T-helper 17 cell (primary cell): Measurements from ENCODE around the gene CCDC6. TPM values are rescaled to one million over a fixed set of nuclear protein-coding genes. Genes with fewer than 3 reads are reported as not detected.

ENCODE experiments used
- ATAC-seq: fragments of 150-1000 bp; cut with Tn5 transposase; 2 replicates; pipeline ENCODE4 v1.10.0; 2021; ENCODE audit warnings: mild to moderate bottlenecking, moderate library complexity
- DNase-seq, 3 donors: peaks; one replicate each; pipeline versions ENCODE4 v3.0.0 to v3.0.0-alpha.2; 2020 to 2021
- H3K9me3 ChIP-seq: one replicate; pipeline ENCODE4 v1.7.0; 2013; ENCODE audit warnings: low read length, mild to moderate bottlenecking; ENCODE audit not compliant: control insufficient read depth, poor library complexity, severe bottlenecking
- H3K27ac Mint-ChIP-seq: one replicate; pipeline ENCODE4 v1.8.0; 2022; ENCODE audit warnings: mild to moderate bottlenecking, moderate library complexity, mixed read lengths
- H3K27me3 Mint-ChIP-seq: one replicate; pipeline ENCODE4 v1.8.0; 2022; ENCODE audit warnings: mixed read lengths
- H3K36me3 Mint-ChIP-seq: one replicate; pipeline ENCODE4 v1.8.0; 2022; ENCODE audit warnings: low read depth, mixed read lengths
- H3K4me1 Mint-ChIP-seq: one replicate; pipeline ENCODE4 v1.8.0; 2022; ENCODE audit warnings: mild to moderate bottlenecking, mixed read lengths
- H3K4me3 Mint-ChIP-seq: one replicate; pipeline ENCODE4 v1.8.0; 2022; ENCODE audit warnings: mild to moderate bottlenecking, moderate library complexity, mixed read lengths
- total RNA-seq, 4 donors: library from RNA in 2 of 4; stranded (reverse) in 2 of 4; gene quantifications; one replicate each; pipeline ENCODE4 v1.2.3 and lab custom pipeline; 2022 to 2026

CCDC6 gene
- total RNA-seq, 2 donors from 2014 or later, result 25.3 to 27.0 TPM

DNA sequence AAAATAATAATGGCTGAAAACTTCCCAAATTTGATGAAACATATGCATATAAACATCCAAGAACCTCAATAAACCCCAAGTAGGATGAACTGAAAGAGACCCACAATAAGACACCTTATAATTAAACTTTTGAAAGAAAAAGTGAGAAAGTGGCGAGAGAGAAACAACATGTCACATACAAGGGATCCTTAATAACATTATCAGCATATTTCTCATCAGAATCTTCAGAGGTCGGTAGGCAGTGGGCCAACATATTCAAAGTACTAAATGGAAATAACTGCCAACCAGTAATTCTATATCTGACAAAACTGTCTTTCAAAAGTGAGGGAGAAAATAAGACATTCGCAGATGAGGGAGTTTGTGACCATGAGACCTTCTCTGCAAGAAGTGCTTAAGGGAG is 16.6 kb upstream of the CCDC6 start:
- peaks cover 6% of the 10 kb centered on the region for H3K9me3 ChIP-seq
- DNase-seq, result no peak
- no peak overlapping the region for H3K27ac Mint-ChIP-seq
- no peak for ATAC-seq
- H3K36me3 Mint-ChIP-seq, result peaks cover 3% of the 10 kb centered on the region
- H3K4me1 Mint-ChIP-seq, result no peaks in the 10 kb centered on the region
- H3K4me3 Mint-ChIP-seq, result no peak overlapping the region
- peaks cover 17% of the 10 kb centered on the region for H3K27me3 Mint-ChIP-seq

DNA sequence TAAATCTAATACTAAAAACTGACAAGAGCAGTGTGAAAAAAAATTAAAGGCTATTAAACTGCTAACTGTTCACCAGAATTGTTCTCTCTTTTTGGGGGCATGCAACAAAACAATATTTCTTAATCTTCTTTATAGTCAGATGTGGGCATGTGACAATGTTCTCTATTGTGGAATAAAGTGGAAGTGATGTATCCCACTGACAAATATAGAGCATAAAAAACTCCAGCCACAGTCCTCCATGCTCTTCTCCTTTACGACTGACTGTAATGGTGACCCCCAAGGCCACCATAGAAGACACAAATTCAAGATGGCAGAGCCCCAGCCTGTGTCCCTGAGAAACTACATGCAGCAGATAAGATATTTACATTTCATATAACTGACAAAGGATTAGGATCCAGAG is 11.6 kb upstream of the CCDC6 start:
- H3K27me3 Mint-ChIP-seq, result peaks cover 15% of the 10 kb centered on the region
- ATAC-seq, result no peak
- no peaks in the 10 kb centered on the region for H3K36me3 Mint-ChIP-seq

DNA sequence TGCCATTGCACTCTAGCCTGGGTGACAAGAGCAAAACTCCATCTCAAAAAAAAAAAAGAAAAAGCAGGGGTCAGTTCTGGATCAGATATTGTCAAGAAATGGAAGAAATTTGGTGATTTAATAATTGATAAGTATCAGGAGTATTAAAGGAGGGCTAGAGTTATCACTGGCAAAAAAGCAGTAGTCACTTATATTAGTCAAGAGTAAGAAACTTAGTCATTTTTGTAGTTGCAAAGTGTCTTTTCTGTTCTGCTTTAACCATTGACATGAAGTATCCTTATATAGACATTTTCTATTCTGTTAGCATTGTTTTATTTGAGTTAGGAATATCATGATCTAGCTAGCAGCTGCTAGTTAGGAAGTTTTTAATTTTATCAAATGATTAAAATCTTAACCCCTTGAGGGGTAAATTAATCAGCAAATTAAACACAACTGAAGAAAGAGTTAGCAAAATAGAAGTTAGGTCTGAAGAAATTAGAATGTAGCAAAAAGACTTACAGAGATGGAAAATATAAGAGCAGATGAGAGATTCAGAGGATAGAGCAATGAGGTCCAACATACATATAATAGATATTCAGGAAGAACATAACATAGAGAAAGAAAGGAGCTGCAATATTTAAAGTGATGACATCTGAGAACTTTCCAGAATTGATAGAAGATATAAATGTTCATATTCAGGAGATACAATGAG is 7.3 kb upstream of the CCDC6 start:
- ATAC-seq (no peak), DNase-seq (no peak)
- no peak overlapping the region for H3K27ac Mint-ChIP-seq
- H3K4me3 Mint-ChIP-seq, result no peak overlapping the region
- no peaks in the 10 kb centered on the region for H3K9me3 ChIP-seq
- peaks cover 10% of the 10 kb centered on the region for H3K27me3 Mint-ChIP-seq
- peaks cover 2% of the 10 kb centered on the region for H3K4me1 Mint-ChIP-seq
- no peaks in the 10 kb centered on the region for H3K36me3 Mint-ChIP-seq

More for the DNA sequence above, 11.6 kb upstream of the CCDC6 start:
- Mint-ChIP-seq H3K4me3 (no peak overlapping the region), H3K4me1 (no peaks in the 10 kb centered on the region), H3K27ac (no peak overlapping the region)
- DNase-seq, result no peak
- H3K9me3 ChIP-seq, result peaks cover 5% of the 10 kb centered on the region

DNA sequence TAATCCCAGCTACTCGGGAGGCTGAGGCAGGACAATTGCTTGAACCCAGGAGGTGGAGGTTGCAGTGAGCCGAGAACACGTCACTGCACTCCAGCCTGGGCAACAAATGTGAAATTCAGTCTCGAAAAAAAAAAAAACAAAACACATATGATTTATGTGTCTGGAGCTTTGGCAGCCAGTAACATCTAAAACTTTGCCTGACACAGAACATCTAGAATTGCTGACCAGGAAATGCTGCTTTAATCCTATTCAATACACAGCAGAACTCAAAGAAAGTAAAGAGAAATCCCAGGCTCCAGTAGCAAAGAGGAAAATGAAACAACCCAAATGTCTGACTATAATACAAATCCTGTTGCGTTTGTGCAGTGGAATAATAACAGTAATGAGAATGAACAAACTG is 4.5 kb upstream of the CCDC6 start:
- H3K36me3 Mint-ChIP-seq, result no peaks in the 10 kb centered on the region
- no peaks in the 10 kb centered on the region for H3K27me3 Mint-ChIP-seq
- H3K4me3 Mint-ChIP-seq, result no peak overlapping the region
- peaks cover 22% of the 10 kb centered on the region for H3K4me1 Mint-ChIP-seq
- H3K27ac Mint-ChIP-seq, result no peak overlapping the region
- no peak for ATAC-seq
- no peak for DNase-seq
- H3K9me3 ChIP-seq, result no peaks in the 10 kb centered on the region

DNA sequence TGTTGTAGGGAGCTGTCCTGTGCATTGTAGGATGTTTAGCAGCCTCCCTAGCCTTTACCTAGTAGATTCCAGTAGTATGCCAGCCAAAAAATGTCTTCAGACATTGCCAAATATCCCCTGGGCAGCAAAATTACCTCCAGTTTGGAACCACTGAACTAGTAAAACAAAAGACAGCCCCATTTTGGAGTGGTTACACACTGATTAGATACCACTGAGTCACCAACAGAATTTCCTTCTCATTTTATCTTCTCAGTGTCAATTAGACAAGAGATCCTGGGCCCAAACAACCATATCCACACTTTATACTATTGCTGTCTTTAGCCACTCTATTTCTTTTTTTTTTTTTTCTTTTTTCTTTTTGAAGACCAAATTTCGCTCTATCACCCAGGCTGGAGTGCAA is 3.5 kb upstream of the CCDC6 start:
- ATAC-seq (no peak), DNase-seq (no peak)
- H3K36me3 Mint-ChIP-seq, result peaks cover 2% of the 10 kb centered on the region
- H3K27me3 Mint-ChIP-seq, result no peaks in the 10 kb centered on the region
- no peaks in the 10 kb centered on the region for H3K9me3 ChIP-seq
- H3K4me3 Mint-ChIP-seq, result no peak overlapping the region
- H3K27ac Mint-ChIP-seq, result no peak overlapping the region
- H3K4me1 Mint-ChIP-seq, result peaks cover 29% of the 10 kb centered on the region

DNA sequence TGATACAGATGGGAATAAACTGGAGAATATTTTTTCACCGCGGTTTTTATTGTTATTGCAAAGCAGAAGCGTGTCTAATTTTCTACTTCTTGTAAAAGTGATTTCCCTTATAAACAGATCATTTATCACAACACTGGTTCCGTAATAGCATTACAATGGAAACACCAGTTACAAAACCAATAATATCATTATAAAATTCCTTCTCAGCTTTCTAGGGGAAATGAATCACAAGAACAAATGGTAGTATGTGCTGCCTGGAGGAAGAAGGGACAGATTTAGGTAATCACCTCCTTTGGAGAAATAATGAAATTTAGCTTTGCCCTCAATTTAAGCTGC is 2.4 kb upstream of the CCDC6 start:
- Mint-ChIP-seq H3K36me3 (peaks cover 2% of the 10 kb centered on the region), H3K4me3 (peak overlapping the region; percentile 98), H3K27ac (peak overlapping the region; percentile 97), H3K4me1 (peaks cover 38% of the 10 kb centered on the region), H3K27me3 (no peaks in the 10 kb centered on the region)
- DNase-seq, result no peak
- H3K9me3 ChIP-seq, result no peaks in the 10 kb centered on the region
- ATAC-seq, result no peak

DNA sequence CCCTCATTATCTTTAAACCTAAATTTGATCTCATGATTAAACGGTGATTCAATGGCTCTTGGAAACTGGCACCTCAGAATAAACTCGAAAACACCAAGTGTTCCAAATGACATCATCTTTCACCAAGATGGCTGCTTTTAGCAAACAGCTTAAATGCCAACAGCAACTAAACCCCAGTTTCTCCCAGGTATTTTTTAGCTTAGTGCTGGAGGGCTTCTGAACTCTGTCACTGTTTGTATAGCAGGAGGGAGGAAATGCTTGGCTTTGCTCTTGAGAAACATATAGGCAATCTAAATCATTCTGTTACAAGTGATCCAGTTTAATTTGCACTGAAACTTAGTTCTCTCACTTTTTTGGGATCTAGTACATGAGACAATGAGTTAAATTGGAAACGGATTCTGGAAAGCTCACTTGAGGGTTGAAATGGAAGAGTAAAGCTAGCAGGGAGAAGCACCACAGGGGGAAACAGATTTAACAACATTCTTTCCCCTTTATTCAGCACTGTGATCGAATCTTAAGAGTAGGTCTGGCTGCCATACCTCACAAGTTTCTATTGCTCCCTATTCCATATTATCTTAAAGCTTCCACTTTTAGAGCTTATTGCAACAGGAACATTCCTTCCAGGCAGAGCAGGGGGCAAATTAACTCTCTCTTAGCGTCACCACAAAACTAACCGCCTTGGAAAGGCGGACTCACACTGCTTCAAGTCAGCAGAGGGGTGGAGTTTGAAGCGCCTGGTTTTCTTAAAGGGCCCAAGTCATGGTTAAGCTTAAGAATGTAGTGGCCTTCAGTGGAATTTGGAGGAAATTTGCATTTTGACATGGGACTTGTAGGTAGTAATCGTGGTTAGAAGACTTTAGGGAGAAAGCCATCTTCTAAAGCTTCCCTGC is 1.8 kb upstream of the CCDC6 start:
- peaks cover 44% of the 10 kb centered on the region for H3K4me1 Mint-ChIP-seq
- ATAC-seq, result no peak
- no peak for DNase-seq
- peak overlapping the region; percentile 97 for H3K27ac Mint-ChIP-seq
- peaks cover 2% of the 10 kb centered on the region for H3K36me3 Mint-ChIP-seq
- peak overlapping the region; percentile 98 for H3K4me3 Mint-ChIP-seq
- no peaks in the 10 kb centered on the region for H3K9me3 ChIP-seq
- H3K27me3 Mint-ChIP-seq, result no peaks in the 10 kb centered on the region

DNA sequence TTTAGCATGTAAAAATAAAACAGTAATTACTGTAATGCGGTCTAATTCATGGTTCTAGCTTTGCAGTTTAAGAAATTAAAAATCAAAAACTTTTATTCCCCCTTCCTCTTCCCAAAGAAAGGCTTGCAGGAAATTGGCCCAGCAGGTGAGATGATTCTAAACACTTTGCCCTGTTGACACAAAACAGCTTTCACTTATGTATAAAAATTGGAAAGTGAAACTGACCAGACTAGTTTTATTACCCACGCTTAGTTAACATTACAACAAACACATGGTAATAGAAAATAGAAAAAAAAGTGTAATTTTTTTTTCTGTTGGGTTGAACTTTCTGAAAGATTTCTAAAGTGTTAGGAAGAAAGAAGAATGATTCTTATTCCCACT is 1.2 kb upstream of the CCDC6 start:
- H3K4me1 Mint-ChIP-seq, result peaks cover 49% of the 10 kb centered on the region
- no peaks in the 10 kb centered on the region for H3K27me3 Mint-ChIP-seq
- no peak for DNase-seq
- no peak for ATAC-seq
- H3K27ac Mint-ChIP-seq, result peak overlapping the region; percentile 97
- no peaks in the 10 kb centered on the region for H3K9me3 ChIP-seq
- H3K4me3 Mint-ChIP-seq, result peak overlapping the region; percentile 98
- peaks cover 3% of the 10 kb centered on the region for H3K36me3 Mint-ChIP-seq

DNA sequence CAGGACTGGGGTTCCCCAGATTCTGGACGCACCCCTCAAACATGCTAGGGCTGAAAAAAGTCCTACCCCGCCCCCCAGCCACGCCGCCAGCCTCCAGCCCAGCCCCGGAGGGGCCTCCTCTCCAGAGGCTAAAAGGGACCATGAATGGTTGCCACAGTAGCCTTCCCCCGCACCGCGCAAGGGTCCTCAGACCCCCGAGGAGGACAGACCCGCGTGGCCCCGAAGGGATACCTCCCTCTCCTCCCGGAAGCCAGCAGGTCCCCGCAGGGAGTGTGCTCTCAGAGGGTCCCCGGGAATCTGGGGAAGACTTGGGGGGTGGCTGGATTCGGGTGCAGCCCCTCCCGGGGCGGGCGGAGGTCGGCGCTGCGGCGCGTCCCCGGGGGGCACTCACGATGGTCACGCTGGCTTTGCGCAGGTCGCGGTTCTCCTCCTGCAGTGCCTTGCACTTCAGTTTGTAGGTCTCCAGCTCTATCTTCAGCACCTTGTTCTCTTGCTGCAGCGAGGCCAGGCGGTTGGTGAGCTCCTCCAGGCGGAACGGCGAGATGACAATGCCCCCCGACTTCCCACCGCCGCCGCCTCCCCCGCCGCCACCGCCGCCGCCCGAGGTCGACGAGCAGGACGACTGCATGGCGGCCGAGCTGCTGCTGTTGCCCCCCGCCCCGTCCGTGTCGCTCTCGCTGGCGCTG is 482 bp downstream of the CCDC6 start:
- H3K4me3 Mint-ChIP-seq, result peak overlapping the region; percentile 98
- H3K27ac Mint-ChIP-seq, result peak overlapping the region; percentile 98
- DNase-seq (no peak), ATAC-seq (peak; percentile 6)
- H3K9me3 ChIP-seq, result no peaks in the 10 kb centered on the region
- H3K36me3 Mint-ChIP-seq, result peaks cover 3% of the 10 kb centered on the region
- peaks cover 58% of the 10 kb centered on the region for H3K4me1 Mint-ChIP-seq
- H3K27me3 Mint-ChIP-seq, result no peaks in the 10 kb centered on the region

DNA sequence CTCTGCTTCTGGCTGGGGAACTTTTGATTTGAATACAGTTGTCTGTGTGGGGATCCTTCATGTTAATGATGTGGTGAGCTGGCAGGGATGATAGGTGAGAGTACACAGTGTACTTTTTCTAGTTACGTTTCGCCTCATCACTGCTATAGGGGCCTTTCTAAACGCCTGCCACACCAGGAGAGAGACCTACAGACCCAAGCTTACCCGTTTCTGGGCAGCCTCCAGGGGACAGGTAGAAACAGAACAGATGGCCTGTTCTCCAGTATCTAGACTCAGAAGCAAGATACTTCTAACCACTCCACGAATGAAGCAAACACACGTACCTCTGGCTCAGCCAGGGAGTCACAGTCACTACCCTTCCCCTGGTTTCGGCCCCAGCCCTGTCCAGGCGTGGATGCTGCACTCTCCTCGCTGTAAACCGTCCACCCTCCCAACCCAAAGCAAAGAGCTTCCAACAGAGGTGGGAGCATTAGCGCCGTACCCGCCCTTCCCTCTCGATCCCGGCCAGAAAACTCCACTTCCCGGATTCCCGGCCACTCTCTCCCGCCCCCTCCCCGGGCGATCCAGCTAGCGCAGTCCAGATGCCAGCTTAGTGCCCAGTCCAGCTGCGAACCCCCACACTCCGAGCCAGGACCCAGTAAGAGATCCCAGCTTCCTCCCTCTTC is 1.2 kb downstream of the CCDC6 start:
- peaks cover 5% of the 10 kb centered on the region for H3K36me3 Mint-ChIP-seq
- peak overlapping the region; percentile 98 for H3K4me3 Mint-ChIP-seq
- DNase-seq (no peak), ATAC-seq (no peak)
- H3K4me1 Mint-ChIP-seq, result peaks cover 60% of the 10 kb centered on the region
- H3K27me3 Mint-ChIP-seq, result no peaks in the 10 kb centered on the region
- H3K9me3 ChIP-seq, result no peaks in the 10 kb centered on the region
- peak overlapping the region; percentile 98 for H3K27ac Mint-ChIP-seq

DNA sequence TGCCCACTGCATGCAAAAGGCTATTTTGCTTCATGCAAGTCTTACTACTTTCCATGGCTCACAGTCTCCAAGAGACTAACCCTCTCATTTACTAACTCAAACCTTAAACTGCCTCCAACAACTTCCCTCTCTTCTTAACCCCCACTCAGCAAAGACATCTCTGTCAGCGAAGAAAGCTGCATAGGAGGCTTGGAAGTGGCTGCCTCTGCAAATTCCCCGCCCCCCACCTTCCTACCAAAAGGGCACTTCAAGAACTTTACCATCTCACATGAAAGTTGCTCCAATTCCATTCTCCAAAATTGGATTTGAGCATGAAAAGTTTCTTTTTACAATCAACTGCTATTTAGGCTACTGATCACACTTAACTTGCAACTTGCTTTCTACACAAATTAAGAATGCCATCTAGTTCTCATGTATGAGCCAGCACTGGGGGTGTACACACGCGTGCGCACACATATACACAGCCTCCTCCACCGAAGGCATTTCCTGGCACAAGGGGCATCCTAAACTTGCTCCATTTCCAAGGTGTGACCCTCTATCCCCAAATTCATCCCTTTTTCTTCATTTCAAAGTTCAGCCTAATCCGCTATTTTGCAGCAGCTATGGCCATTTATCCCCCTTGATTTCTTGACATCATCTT is 1.8 kb downstream of the CCDC6 start:
- Mint-ChIP-seq H3K4me3 (peak overlapping the region; percentile 98), H3K4me1 (peaks cover 66% of the 10 kb centered on the region), H3K36me3 (peaks cover 5% of the 10 kb centered on the region), H3K27me3 (no peaks in the 10 kb centered on the region), H3K27ac (peak overlapping the region; percentile 98)
- no peaks in the 10 kb centered on the region for H3K9me3 ChIP-seq
- ATAC-seq (no peak), DNase-seq (no peak)

DNA sequence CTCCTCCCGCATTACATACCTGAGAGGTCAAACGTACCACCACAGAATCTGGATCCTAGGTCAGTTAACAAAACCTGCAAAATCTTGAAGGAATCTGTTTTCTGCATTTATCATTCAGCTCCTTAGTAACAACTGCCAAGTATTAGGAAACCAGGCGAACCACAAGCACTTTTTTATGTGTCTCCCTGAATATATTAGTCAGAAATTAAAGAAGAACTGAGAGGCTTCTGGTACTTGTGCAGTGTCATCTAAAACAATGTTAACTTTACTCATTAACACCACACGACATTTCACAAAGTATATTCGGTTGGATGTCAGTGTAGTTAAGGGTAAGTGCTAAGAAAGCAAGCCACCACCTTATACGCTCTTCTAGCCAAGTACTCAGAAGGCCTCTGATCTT is 2.5 kb downstream of the CCDC6 start:
- Mint-ChIP-seq H3K4me1 (peaks cover 70% of the 10 kb centered on the region), H3K27ac (peak overlapping the region; percentile 98)
- no peak for ATAC-seq

More for the DNA sequence above, 2.5 kb downstream of the CCDC6 start:
- H3K4me3 Mint-ChIP-seq, result peak overlapping the region; percentile 98
- H3K36me3 Mint-ChIP-seq, result peaks cover 5% of the 10 kb centered on the region
- no peaks in the 10 kb centered on the region for H3K9me3 ChIP-seq
- DNase-seq, result no peak
- no peaks in the 10 kb centered on the region for H3K27me3 Mint-ChIP-seq
